ENCODE data around the gene PPP2R1A. TPM values are rescaled to one million over a fixed set of nuclear protein-coding genes. Genes with fewer than 3 reads are reported as not detected.

The PPP2R1A gene
- total and polyA plus RNA-seq, 2 of the 13 experiments (the other 11 are each of a cell fraction or from before 2014, with no cell fraction given), result 86.7 to 130 TPM

DNA sequence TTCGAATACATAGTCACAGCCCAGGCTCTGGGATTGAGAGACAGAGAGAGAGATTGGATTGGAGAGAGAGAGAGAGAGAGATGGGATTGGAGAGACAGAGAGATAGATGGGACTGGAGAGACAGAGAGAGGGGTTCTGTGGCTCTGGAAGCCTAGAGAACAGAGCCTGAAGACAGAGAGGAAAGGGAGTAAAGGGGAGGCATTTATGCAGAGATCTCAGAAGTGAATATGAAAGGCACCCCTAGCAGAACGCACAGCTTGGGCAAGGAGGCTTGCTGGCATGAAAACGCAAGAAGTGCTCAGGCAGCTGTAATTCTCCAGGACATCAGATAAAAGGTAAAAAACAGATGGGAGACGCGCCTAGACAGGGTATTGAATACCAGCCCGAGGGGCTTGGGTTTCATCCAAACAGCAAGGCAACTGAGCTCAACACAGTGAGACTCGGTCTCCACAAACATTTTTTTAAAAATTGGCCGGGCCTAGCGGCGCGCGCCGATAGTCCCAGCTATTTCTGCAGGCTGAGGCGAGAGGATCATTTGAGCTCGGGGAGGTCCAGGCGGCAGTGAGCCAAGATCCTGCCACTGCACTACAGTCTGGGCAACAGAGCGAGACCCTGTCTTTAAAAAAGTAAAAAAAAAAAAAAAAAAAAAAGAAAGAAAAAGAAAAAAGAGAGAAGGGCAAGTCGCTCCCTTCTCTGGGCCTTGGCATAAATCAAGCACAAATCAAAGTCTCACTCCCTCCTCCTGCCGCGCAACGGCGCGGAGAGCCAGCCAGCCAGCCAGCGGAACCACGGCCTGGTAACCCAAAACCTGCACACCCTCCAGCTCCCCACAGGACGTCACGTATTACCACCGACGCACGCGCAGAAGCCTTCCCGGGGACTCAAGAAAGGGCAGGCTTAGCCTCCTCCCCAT, 774 bp upstream of the PPP2R1A start (continued):
- TF ChIP-seq, protein P1, sequence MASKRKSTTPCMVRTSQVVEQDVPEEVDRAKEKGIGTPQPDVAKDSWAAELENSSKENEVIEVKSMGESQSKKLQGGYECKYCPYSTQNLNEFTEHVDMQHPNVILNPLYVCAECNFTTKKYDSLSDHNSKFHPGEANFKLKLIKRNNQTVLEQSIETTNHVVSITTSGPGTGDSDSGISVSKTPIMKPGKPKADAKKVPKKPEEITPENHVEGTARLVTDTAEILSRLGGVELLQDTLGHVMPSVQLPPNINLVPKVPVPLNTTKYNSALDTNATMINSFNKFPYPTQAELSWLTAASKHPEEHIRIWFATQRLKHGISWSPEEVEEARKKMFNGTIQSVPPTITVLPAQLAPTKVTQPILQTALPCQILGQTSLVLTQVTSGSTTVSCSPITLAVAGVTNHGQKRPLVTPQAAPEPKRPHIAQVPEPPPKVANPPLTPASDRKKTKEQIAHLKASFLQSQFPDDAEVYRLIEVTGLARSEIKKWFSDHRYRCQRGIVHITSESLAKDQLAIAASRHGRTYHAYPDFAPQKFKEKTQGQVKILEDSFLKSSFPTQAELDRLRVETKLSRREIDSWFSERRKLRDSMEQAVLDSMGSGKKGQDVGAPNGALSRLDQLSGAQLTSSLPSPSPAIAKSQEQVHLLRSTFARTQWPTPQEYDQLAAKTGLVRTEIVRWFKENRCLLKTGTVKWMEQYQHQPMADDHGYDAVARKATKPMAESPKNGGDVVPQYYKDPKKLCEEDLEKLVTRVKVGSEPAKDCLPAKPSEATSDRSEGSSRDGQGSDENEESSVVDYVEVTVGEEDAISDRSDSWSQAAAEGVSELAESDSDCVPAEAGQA (IDR thresholded peaks at IDR 0.05; ENCODE audit: low read depth), result no peak
- TF ChIP-seq, protein P1 (CRISPR knock-in tag; IDR thresholded peaks at IDR 0.05; ENCODE audit: borderline replicate concordance), result no peak
- TF ChIP-seq TBX2 (CRISPR knock-in tag; IDR thresholded peaks at IDR 0.05; ENCODE audit: borderline replicate concordance) (no peak), CREB1 (IDR thresholded peaks at IDR 0.05) (peak; percentile 77), CREB1 (CRISPR knock-in tag; IDR thresholded peaks at IDR 0.05) (no peak), ZGPAT (CRISPR knock-in tag; IDR thresholded peaks at IDR 0.05) (no peak), PLSCR1 (CRISPR knock-in tag; IDR thresholded peaks at IDR 0.05; ENCODE audit: borderline replicate concordance) (no peak), ZNF644 (CRISPR knock-in tag; IDR thresholded peaks at IDR 0.05; ENCODE audit: low read depth) (no peak), YEATS4 (CRISPR knock-in tag; IDR thresholded peaks at IDR 0.05; ENCODE audit: borderline replicate concordance) (0 out of 2 replicates have a peak, but pooled peaks have one; percentile 7), ZNF75D (CRISPR knock-in tag; IDR thresholded peaks at IDR 0.05; ENCODE audit: borderline replicate concordance) (no peak), THAP11 (CRISPR knock-in tag; IDR thresholded peaks at IDR 0.05) (no peak), MBD4 (IDR thresholded peaks at IDR 0.05; ENCODE audit: borderline replicate concordance, low read length) (no peak), PHF20 (CRISPR knock-in tag; IDR thresholded peaks at IDR 0.05) (peak; percentile 58; the same call in 1 of the 2 replicates), ZFX (CRISPR knock-in tag; IDR thresholded peaks at IDR 0.05; ENCODE audit: low read depth) (peak; percentile 52)
- TF ChIP-seq, protein P2, sequence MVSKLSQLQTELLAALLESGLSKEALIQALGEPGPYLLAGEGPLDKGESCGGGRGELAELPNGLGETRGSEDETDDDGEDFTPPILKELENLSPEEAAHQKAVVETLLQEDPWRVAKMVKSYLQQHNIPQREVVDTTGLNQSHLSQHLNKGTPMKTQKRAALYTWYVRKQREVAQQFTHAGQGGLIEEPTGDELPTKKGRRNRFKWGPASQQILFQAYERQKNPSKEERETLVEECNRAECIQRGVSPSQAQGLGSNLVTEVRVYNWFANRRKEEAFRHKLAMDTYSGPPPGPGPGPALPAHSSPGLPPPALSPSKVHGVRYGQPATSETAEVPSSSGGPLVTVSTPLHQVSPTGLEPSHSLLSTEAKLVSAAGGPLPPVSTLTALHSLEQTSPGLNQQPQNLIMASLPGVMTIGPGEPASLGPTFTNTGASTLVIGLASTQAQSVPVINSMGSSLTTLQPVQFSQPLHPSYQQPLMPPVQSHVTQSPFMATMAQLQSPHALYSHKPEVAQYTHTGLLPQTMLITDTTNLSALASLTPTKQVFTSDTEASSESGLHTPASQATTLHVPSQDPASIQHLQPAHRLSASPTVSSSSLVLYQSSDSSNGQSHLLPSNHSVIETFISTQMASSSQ (IDR thresholded peaks at IDR 0.05; ENCODE audit: low read depth), result 0 out of 2 replicates have a peak, but pooled peaks have one; percentile 2
- TF ChIP-seq, protein P2 (CRISPR knock-in tag; IDR thresholded peaks at IDR 0.05; ENCODE audit: borderline replicate concordance), result no peak

All from HepG2 (cell line).